Upper lobe of left lung (tissue), 4 donors: Measurements from ENCODE around the gene RIPK4.

Experiments used
- CTCF ChIP-seq, 6 experiments: fragments of 450-650 bp in 4 of 6; fragments of 200-600 bp in 2 of 6; sonication (generic) in 2 of 6; IDR thresholded peaks; one replicate each; pipeline ENCODE4 v1.5.1; 2016 to 2019; ENCODE audit warnings: antibody characterized with exemption in 6 of 6
- POLR2AphosphoS5 ChIP-seq, 2 donors: sonication (generic); formaldehyde crosslinking; IDR thresholded peaks; one replicate each; pipeline ENCODE4 v1.5.1; 2017; ENCODE audit warnings: antibody characterized with exemption in 2 of 2

- TF ChIP-seq CTCF (IDR thresholded peaks at IDR 0.05) (no peak), POLR2AphosphoS5 (IDR thresholded peaks at IDR 0.05) (no peak)
Observed at GRCh38 chr21:41805643-41806042, 38.8 kb upstream of the RIPK4 start.
